Tibial artery (tissue), 4 donors: ENCODE measurements around the gene CPE.

ENCODE experiments used
- DNase-seq, 2 donors: peaks; one replicate each; pipeline ENCODE4 v3.0.0-alpha.2; 2019
- H3K27ac ChIP-seq, 2 donors: fragments of 200-600 bp; sonication (generic) in 1 of 2; 1 replicate in 1 of 2; 2 replicates in 1 of 2; pipeline ENCODE4 v1.5.1; 2018 to 2019; ENCODE audit warnings: mild to moderate bottlenecking in 1 of 2
- H3K27me3 ChIP-seq, 2 donors: fragments of 200-600 bp; sonication (generic) in 1 of 2; one replicate each; pipeline versions ENCODE4 v1.5.1 to v1.6.0; 2016 to 2019
- H3K36me3 ChIP-seq, 3 donors: fragments of 200-600 bp; sonication (generic) in 2 of 3; one replicate each; pipeline ENCODE4 v1.5.1; 2016 to 2019; ENCODE audit warnings: mild to moderate bottlenecking in 2 of 3
- H3K4me1 ChIP-seq, 4 donors: fragments of 200-600 bp; sonication (generic) in 2 of 4; 1 replicate in 3 of 4; 2 replicates in 1 of 4; pipeline ENCODE4 v1.5.1; 2016 to 2019
- H3K4me3 ChIP-seq, 2 donors: fragments of 200-600 bp; sonication (generic) in 1 of 2; 1 replicate in 1 of 2; 2 replicates in 1 of 2; pipeline ENCODE4 v1.5.1; 2018 to 2019; ENCODE audit warnings: mild to moderate bottlenecking in 2 of 2
- H3K9me3 ChIP-seq, 3 donors: fragments of 200-600 bp; sonication (generic) in 1 of 3; one replicate each; pipeline ENCODE4 v1.5.1; 2016 to 2019
- intact Hi-C: fragments of 100-400 bp; cut with DNase I; formaldehyde crosslinking; loops from one replicate; pipeline ENCODE4 v1.15.0; 2023; ENCODE audit warnings: low total_unique reads
- TF ChIP-seq, protein P1 (sequence below), 2 experiments: fragments of 200-600 bp in 1 of 2; fragments of 450-650 bp in 1 of 2; IDR thresholded peaks; one replicate each; pipeline ENCODE4 v1.5.1; 2017 to 2019; ENCODE audit warnings: antibody characterized with exemption in 2 of 2, mild to moderate bottlenecking in 1 of 2, moderate library complexity in 1 of 2

Gene CPE

DNA sequence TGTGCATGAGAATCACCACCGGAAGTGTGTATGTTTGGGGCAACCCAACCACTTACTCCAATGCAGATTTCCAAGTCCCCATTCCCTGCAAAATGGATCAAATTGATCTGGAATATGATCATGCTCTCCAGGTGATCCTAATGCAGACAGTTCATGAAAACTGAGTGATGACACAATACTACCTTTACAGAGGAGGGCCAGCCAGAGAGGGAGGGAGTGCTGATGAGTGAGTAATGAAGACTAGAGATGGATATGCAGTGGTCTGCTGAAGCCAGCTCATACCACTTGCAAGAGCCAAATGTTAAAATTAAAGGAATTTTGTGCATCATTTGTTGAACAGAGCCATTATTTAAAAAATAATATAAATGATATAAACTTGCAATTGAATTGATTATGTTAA, 10.2 kb upstream of the CPE start:
- intact Hi-C loops: no loop called here
- H3K36me3 ChIP-seq: no peaks in the 10 kb centered on the region

DNA sequence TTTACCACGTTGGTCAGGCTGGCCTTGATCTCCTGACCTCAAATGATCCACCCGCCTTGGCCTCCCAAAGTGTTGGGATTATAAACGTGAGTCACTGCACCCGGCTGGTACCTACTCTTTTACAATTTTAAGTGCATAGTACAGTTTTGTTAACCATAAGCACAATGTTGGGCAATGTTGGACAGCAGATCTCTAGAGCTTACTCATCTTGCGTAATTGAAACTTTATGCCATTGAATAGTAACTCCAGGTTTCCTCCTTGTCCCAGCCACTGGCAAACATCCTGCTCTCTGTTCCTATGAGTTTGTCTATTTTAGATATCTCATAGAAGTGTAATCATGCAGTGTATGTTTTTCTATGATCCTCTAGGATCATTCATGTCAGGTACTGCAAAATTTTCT, 9.3 kb upstream of the CPE start:
- TF ChIP-seq, protein P1, sequence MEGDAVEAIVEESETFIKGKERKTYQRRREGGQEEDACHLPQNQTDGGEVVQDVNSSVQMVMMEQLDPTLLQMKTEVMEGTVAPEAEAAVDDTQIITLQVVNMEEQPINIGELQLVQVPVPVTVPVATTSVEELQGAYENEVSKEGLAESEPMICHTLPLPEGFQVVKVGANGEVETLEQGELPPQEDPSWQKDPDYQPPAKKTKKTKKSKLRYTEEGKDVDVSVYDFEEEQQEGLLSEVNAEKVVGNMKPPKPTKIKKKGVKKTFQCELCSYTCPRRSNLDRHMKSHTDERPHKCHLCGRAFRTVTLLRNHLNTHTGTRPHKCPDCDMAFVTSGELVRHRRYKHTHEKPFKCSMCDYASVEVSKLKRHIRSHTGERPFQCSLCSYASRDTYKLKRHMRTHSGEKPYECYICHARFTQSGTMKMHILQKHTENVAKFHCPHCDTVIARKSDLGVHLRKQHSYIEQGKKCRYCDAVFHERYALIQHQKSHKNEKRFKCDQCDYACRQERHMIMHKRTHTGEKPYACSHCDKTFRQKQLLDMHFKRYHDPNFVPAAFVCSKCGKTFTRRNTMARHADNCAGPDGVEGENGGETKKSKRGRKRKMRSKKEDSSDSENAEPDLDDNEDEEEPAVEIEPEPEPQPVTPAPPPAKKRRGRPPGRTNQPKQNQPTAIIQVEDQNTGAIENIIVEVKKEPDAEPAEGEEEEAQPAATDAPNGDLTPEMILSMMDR (IDR thresholded peaks at IDR 0.05): no peak
- H3K27me3 ChIP-seq: no peaks in the 10 kb centered on the region
- no peaks in the 10 kb centered on the region for H3K36me3 ChIP-seq
- DNase-seq: no peak
- no peak overlapping the region for H3K27ac ChIP-seq
- H3K9me3 ChIP-seq: no peaks in the 10 kb centered on the region
- no peaks in the 10 kb centered on the region for H3K4me1 ChIP-seq
- H3K4me3 ChIP-seq: no peak overlapping the region
- intact Hi-C loops: no loop called here

More for the DNA sequence above, 10.2 kb upstream of the CPE start:
- TF ChIP-seq, protein P1 (IDR thresholded peaks at IDR 0.05): no peak
- H3K27ac ChIP-seq: no peak overlapping the region
- H3K9me3 ChIP-seq: no peaks in the 10 kb centered on the region
- DNase-seq: no peak
- H3K4me1 ChIP-seq: no peaks in the 10 kb centered on the region
- no peak overlapping the region for H3K4me3 ChIP-seq
- no peaks in the 10 kb centered on the region for H3K27me3 ChIP-seq

DNA sequence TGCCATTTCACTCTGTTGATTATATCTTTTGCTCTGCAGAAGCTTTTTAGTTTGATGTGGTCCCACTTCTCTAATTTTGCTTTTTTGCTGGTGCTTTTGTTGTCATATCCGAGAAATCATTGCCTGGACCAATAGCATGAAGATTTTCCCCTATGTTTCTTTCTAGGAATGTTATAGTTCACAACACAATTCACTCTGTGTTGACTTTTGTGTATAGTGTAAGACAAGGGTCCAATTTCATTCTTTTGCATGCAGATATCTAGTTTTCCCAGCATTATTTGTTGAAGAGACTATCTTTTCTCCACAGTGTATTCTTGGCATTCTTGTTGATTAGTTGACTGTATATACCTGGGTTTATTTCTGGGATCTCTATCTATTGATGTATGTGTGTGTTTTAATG, 8.3 kb upstream of the CPE start:
- DNase-seq: no peak
- H3K9me3 ChIP-seq: peaks cover 0 to 6% (median 0%) of the 10 kb centered on the region in 3 donors
- H3K4me3 ChIP-seq: no peak overlapping the region
- intact Hi-C loops: loop anchor here (10.0 kb wide), 1 partner anchor 46 kb away; the partner anchor contains the start of gene MSMO1
- no peaks in the 10 kb centered on the region for H3K36me3 ChIP-seq
- TF ChIP-seq, protein P1 (IDR thresholded peaks at IDR 0.05): no peak
- no peaks in the 10 kb centered on the region for H3K4me1 ChIP-seq
- H3K27me3 ChIP-seq: no peaks in the 10 kb centered on the region
- H3K27ac ChIP-seq: no peak overlapping the region

DNA sequence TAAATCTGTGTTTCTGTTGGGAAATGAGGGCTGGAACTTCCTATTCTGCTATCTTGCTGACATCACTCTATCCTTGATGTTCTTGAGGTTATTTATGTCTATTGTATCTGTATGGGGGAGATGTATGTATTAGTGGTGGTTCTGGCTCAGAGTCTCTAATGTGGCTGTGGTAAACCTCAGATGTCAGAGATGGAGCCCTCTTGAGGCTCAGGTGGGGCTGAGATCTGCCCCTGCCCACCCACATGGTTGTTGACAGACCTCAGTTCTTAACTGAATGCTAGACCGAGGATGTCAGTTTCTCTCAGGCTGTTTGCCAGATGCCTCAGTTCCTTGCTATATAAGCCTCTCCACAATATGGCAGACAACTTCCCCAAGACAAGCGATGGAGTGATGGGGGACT, 3.3 kb upstream of the CPE start:
- no peak overlapping the region for H3K27ac ChIP-seq
- no peak overlapping the region for H3K4me3 ChIP-seq
- H3K27me3 ChIP-seq: no peaks in the 10 kb centered on the region
- H3K9me3 ChIP-seq: peaks cover 0 to 6% (median 0%) of the 10 kb centered on the region in 3 donors
- TF ChIP-seq, protein P1 (IDR thresholded peaks at IDR 0.05): no peak
- no peak for DNase-seq
- no peaks in the 10 kb centered on the region for H3K36me3 ChIP-seq
- intact Hi-C loops: loop anchor here (5.0 to 10.0 kb wide), 2 partner anchors 51 to 87 kb away; partner anchors contain the start of gene MSMO1
- peaks cover 0 to 7% (median 2%) of the 10 kb centered on the region in 4 donors for H3K4me1 ChIP-seq

DNA sequence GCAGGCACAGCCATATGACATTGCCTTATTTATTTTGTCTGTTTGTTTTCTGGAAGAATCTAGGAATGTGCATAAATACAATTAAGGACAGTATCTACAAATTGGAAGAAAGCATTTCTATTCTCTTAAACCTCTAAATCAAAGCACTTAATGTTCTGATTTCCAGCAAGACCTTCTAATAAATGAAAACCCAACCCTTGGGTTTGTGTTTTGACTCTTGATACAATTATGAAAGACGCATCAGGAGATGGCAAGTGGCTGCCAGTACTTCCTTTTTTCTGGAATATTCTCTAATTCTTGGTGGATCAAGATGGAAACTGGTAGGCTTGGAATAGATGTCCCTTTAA, 437 bp upstream of the CPE start:
- Histone ChIP-seq H3K9me3 (peaks cover 0 to 6% (median 0%) of the 10 kb centered on the region in 3 donors), H3K27ac (peak overlapping the region; percentile 90 to 91), H3K27me3 (no peaks in the 10 kb centered on the region), H3K4me3 (peak overlapping the region; percentile 68 to 80), H3K4me1 (peaks cover 0 to 32% (median 4%) of the 10 kb centered on the region in 4 donors), H3K36me3 (no peaks in the 10 kb centered on the region)
- TF ChIP-seq, protein P1 (IDR thresholded peaks at IDR 0.05): no peak
- no peak for DNase-seq
- intact Hi-C loops: loop anchor here (5.0 to 10.0 kb wide), 2 partner anchors 54 to 84 kb away; partner anchors contain the start of gene MSMO1

DNA sequence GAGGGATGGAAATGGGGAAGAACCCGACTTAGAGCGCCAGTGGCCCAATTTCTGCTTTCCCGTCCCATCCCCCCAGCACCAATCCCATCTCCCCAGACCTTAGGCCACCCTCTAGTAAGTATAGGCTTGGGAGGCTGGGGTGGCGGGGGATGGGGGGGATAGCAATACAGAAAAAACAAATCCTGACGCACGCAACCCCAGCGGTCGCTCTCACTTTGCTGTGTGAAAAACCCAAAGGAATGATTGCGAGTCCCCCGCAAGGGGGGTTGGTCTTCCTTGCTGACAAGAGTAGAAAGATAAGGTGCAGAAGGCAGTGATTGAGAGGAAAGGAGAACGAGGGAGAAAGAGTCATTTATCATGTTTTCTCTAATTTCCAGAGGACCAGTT, 863 bp downstream of the CPE start:
- peaks cover 0 to 43% (median 5%) of the 10 kb centered on the region in 4 donors for H3K4me1 ChIP-seq
- H3K36me3 ChIP-seq: no peaks in the 10 kb centered on the region
- DNase-seq: peak; percentile 31 to 71
- peaks cover 0 to 5% (median 0%) of the 10 kb centered on the region in 3 donors for H3K9me3 ChIP-seq
- intact Hi-C loops: loop anchor here (5.0 to 10.0 kb wide), 2 partner anchors 55 to 83 kb away; partner anchors contain the start of gene MSMO1
- peak overlapping the region; percentile 90 to 91 for H3K27ac ChIP-seq
- peak overlapping the region; percentile 68 to 80 for H3K4me3 ChIP-seq
- TF ChIP-seq, protein P1 (IDR thresholded peaks at IDR 0.05): no peak
- H3K27me3 ChIP-seq: no peaks in the 10 kb centered on the region
